HG03354 (cell line): Measurements from ENCODE around the gene DDC.
"Not testable (repeated sequence)": the region's sequence is repeated elsewhere in the genome, so short reads cannot be mapped to it uniquely, and the experiment has no call there.

ENCODE experiments used
- ATAC-seq: cut with Tn5 transposase; IDR thresholded peaks from one replicate; pipeline ENCODE4 v1.9.1; 2021; ENCODE audit warnings: mild to moderate bottlenecking; ENCODE audit not compliant: unreplicated experiment, poor library complexity, severe bottlenecking

Gene DDC

DNA sequence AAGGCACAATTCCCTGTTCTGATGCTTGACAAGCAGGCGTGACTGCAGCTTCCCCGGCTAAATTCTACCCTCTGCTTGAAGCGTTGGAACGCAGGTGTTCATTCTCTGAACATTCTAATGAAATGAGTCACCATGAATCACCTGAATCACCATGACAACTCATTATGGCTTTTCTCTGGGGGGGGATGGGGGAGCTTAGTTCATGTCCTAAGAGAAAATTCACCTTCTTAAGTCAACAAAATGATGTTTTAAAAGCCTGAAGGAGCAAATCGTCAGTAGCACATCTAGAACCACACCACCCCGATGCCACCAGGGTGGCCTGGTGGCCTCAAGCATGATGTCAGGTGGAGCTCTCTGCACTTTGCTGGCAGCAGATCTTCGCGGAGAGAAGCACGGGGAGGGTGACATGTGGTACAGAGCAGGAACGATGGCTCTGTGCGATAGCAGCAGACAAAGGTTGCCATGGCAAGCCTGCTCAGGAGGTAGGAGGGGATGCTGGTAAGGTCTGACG lies 33.7 kb downstream of the DDC start:
- no peak for ATAC-seq

DNA sequence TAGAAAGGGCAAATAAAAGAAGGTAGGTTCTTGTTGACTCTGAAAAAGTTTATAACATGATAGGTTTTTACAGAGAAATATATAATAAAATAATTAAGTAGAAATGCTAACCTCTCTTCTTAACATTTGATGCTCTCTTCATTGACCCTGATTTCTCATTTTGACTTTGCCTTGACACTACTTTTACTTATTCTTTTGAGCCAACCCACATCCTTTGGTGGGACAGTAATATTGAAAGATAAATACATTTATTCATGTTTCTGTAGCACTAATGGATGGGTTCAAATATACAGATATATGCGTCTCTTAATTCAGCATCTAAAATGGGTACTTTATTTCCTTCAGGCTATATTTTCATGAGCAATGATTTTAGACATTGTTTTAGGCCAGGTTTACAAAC lies 34.4 kb downstream of the DDC start:
- no peak for ATAC-seq

DNA sequence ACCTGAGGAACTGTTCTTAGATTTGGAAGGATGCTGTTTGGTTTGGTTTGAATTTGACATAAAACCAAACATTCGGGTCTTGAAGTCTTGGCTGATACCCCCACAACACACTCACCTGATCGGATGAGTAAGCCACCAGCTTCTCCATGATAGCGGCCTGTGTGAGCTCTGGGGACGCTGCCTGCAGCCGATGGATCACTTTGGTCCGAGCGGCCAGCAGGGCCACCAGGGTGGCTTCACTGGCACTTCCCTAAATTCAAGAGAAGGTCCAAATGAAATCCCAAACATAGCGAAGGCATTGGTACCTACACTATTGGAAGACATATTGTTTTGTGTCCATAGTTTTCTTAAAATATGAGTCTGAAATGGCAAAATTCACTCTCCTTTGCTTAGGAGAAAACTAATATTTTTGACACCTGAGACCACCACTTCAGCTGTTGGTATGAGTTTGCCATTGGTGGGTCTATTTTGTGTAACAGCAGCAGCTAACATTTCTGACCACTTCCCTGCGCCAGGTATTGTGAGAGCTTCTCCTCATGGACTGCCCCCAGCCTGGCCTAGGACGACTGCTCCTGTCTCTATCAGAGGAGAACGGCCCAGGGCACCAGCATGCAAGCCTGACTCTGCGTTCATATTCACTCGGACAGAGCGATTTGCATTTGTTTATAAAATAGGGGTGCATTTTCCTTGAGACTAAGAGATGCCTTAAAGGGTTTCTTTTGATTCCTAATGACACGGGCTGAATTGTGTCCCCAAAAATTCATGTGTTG lies 35.9 kb downstream of the DDC start:
- ATAC-seq = no peak

DNA sequence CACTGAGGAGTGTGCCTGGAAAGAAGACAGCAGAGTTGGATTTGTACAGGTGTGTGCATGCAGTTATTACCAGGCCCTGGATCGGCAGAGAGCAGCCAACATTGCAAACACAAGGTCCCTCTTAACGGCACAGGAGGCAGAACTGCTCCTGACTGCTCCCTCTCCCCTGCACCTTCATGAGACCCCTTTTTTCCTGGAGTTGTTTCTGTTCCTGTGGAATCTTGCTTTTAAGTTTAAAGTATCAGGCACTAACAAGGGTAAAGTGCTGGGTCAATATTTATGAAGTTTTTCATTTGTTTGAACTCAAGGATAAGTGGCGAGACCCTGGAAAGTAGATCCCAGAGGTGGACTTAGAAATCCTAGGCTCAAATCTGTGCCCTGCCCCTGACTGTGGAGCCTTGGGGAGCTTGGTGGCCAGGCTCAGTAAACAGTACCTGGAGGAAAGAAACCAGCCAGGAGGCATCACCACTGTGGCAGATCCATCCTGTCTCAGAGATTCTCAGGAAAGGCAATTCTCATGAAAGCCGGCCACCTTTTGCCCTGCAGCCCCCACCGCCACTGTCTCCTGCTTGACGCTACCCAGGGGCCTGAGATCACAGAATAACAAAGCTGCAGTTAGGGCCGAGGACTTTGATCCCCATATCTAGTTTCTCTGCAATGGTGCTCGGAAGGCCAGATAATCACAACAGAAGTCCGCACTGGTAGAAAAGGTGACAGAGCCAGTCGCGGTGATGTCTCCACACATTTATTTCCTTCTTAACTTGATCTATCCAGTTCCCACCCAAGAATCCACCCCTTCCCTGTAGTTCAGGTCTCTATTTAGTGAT lies 36.7 kb downstream of the DDC start:
- ATAC-seq = no peak

DNA sequence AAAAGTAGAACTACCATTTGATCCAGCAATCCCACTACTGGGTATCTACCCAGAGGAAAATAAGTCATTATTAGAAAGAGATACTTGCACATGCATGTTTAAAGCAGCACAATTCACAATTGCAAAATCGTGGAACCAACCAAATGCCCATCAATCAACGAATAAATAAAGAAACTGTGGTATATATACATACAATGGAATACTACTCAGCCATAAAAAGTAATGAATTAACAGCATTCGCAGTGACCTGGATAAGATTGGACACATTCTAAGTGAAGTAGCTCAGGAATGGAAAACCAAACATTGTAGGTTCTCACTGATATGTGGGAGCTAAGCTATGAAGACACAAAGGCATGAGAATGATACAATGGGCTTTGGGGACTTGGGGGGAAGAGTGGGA lies 45.9 kb downstream of the DDC start:
- ATAC-seq = not testable (repeated sequence)

DNA sequence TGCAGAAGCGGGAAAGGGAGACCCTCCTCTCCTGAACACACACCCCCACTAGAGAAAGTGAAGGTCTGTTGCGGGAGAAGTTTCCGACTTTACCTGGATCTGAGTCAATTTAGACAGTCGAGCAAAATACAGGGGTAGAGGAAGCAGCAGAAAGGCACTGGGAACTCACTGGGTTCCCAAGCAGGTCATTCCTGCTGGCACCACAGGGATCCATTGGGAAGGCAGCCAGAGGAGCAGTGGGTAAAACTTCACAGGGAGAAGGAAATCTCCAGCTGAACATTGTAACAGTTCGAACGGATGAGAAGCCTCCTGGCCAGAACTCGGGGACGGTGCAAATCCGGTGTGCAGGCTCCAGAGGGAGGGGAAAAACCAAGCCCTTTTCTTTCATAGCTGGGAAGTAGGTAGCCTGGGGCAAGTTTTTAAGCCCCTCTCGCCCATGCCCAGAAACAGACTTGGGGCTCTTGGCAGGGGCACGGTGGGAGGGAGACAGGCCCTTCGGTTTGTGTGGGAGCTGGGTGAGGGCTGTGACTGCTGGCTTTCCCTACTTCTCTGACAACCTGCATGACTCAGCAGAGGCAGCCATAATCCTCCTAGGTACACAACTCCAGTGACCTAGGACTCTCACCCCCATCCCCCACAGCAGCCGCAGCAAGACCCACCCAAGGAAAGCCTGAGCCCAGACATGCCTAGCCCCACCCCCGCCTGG lies 51.9 kb downstream of the DDC start:
- no peak for ATAC-seq

DNA sequence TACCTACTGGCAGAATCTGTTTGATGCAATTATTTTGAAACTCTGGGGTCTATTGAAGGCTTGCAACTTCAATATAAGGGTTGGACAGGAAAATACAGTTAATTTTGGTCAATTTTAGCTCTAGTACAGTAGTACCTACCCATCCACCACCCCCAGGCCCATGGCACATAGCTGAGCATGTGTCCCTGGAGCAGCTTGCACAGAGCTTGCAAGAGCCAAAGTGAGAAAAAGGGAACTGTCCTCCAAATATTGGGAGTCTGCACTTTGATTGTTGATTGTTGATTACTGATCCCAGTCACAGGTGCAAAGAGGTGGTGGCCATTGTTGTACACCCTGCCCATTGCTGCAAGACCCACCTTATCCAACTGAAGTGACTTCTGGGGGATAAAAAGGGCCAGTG lies 52.8 kb downstream of the DDC start:
- no peak for ATAC-seq

DNA sequence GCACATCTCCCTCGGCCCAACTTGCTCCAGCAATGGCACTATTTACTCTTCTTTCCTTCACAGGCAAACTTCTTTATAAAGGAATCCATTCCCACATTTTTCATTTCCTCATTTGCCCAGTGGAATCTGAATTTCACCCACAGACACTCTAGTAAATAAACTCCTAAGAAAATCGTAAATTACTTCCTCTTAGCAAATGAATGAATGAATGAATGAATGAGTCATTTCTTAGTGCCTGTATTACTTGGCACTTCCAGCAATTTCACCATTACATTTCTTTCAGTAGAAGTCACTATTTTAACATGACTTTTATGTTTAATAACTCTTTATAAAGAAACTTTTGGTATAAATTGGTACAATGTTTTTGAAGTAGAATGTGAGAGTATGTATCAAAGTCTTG lies 55.7 kb downstream of the DDC start:
- ATAC-seq = no peak

DNA sequence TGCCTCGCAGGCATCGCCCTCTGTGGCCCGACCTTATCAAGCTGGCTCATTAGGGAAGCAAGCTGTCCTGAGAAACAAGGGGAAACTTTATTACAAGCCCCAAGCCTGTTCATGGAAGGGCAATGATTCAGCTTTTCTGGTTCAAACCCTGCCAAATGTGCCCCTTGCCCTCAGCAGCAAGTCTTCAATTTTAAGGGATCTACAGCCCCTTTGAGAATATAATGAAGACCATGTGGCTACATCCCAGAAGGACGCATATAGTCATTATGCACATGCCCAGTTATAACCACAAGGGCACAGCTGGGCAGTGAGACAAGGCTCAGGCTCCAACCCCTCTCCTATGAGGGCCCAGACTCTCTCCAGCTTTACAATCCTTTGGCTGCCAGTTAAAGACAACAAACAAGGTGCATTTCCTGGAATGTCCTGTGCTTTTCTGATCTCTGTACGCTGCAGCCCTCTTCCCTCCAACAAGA lies 56.7 kb downstream of the DDC start:
- no peak for ATAC-seq

DNA sequence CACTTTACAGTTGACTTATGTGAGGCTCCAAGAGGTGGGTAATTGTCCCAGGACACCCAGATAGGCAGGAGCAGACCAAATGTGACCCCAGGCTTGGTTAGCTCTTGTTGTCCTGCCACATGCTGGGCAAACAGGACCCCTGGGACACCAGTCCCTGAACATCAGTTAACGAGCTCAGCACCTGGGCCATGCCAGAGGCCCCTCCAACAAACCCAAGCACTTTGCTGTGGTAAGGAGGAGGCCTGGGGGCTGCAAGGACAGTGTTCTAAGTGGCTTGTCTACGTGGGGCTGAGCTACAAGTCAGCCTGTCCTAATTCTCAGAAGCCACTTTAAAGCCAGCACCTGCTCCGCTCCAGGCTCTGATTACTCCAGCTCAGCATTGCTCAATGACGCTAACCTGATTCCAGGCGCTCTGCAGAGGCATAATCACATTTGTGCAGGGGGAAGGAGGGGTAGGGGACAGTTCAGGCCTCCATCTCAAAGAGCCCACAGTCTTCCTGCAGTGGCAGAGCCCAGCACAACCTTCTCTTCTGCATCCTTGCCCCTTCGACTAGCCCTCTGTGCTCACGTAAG lies 57.2 kb downstream of the DDC start:
- ATAC-seq = no peak

DNA sequence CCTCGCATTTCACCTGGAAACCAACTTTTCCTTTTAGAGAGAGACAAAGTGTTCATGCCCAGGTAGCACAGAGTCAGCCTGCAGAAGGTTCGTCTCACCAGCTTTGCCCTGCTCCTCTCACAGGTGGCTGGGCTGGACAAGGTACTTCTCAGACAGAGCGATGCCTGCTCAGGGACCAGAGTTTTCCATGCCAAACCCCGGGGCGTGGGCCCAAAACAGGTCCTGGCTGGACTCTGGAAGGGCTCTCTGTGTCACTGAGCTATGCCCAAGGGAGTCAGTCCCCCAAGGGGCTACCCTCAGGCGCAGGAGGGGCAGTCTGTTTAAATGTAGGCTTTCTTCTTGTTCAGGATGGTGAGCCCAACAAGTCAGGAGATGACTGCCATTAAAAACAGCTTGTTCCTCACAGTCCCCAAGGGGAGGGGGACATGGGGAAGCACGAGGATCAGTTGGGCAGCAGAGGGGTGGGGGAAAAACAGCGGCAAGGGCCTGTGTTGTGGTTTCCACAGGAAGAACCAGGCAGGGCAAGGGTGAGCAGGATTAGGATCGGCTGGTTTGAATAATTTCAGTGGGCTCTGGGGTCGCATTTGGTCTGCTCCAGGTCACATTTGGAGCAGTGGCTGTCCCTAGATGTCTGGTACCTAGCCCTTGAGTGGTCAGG lies 59.5 kb downstream of the DDC start:
- no peak for ATAC-seq

DNA sequence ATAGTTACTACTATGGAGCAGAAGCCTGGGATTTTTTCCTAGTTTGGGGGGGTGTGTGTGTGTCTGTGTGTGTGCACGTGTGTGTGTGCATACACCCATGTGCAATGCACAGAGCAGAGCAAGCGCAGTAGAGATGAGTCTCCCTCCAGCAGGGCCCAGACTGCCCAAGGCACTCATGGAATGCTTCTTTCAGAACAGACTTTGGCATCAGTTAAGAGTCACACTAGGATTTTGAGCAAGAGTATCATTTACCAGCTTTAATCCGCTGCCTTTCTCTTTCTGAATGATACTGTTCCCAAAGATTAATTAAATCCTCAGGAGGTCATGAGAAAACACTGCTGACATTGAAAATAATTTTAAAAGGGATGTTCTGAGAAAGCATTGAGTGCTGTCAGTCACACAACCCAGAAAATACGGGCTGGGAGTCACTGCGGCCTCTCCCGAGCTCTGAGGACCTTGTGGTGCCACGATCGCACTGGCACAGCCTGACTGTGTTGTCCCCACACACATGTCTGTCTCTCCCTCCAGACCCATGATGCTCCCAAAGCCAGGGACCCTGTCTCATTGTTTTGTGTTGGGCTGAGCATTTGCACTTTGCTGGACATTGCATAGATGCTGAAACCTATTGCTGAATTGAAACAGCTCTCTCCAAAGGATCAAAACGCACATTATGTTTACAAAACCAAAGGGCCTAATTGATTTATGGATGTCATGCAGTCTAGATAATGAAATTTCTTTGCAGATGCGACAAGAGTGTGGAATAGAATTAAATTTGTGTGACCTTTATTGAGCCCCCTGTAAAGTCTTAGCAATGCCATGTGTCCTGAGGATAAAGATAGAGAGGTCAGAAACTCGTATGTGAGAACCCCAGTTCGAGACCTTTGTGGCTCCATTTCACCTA lies 60.3 kb downstream of the DDC start:
- no peak for ATAC-seq

DNA sequence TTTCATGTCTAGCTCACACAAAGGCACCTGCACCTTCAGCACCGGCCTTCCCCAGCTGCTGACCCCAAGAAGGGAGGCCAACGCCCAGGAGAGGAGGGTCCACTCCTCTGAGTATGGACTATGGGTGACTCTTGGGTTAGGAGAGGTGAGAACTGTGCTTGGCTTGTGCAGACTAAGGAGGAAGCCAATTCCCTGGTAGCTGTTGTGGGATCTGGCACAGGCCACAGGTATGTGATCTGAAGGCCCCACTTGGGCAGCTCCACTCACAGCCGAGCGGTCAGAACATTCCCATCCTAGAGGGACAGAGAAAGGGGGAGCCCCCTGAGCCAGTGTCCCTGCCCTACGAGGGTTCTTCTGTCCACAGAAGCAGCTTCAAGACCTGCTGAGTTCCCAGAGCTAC lies 62.3 kb downstream of the DDC start:
- ATAC-seq = no peak

DNA sequence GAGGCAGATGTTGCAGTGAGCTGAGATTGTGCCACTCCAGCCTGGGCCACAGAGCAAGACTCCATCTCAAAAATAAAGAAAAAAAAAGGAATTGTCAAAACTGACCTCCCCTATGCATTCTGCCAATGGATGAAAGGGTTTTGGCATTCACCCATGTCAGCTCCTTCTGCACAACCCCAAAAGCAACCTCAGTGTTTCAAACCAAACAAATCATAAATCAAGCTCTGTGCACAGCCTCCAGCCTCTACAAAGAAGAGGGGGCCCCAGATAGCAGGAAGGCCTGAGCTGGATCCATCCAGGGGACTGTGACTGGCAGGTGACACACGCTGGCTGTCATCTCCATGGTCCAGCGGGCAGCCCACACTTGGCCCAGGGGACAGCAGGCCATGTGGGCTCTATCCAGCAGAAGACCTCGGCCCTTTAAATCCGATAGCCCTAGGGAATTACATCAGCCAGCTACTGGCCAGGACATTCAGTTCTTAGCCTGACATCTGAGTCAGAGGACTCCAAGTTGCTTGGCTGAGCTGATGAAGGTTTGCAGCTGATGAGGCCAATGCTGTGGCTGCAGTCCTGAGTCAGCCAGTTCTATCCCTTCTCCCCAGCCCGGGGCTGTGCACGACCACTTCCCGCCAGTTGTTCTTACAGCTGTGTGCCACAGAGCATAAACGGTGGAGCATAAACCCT lies 63.1 kb downstream of the DDC start:
- ATAC-seq = no peak

DNA sequence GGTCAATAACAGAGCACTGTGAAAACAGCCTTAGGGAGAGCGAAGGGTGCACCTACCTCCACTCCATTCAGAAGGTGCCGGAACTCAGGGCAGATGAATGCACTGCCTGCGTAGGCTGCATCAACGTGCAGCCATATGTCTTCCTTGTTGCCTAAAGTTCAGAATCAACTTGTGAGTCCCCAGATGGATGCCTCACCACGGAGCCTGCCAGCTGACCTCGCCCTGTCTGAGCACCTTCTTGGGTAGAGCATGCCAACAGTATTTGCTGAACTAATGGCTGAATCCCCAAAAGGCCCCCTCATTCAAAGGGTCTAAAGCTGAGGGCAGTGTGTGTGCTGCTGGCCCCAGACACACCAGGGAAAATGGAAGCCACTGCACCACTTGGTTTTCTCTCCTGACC lies 66.1 kb downstream of the DDC start:
- no peak for ATAC-seq

DNA sequence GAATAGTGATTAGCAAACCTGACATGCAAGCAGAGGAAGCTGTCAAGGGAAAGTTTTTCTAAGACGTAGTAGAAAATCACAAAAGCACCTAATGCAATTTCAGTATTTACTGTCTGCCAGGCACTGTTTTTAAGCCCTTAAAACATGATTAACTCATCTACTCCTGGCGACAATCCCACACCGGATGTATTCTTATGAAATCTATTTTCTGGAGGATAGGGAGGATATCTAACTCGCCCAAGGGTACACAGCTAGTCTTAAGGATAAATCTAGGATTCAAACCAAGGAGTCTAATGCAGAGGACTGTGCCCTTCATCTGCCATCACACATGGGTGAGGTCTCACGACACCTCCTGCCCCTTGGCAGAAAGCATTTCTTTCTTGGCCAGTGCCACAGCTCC lies 67.2 kb downstream of the DDC start:
- ATAC-seq = no peak

DNA sequence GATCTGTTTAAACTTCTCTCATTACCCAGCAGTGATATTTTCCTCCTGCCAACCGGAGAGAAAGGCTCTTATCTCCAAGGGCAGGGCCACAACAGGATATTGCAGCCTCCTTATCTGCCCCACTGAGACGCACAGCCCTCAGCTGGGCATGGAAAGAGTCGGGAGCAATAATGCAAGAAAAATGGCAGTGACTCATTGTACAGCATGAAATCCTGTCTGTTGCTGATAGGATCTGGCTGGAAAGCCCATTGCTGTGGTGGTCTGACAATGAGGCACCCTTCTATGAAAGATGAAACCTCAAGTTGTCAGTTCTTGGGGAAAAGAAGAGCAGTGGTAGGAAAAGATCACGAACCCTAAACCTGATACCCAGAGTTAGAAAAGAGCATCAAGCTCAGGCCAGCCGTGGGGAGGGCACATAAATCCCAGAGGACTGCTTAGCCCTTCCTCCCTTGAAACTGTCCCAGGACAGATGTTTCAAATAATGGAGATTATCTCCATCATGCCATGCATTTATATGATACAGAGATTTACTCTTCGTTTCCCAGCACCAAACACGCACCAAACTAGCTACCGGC lies 68.0 kb downstream of the DDC start:
- ATAC-seq = no peak

DNA sequence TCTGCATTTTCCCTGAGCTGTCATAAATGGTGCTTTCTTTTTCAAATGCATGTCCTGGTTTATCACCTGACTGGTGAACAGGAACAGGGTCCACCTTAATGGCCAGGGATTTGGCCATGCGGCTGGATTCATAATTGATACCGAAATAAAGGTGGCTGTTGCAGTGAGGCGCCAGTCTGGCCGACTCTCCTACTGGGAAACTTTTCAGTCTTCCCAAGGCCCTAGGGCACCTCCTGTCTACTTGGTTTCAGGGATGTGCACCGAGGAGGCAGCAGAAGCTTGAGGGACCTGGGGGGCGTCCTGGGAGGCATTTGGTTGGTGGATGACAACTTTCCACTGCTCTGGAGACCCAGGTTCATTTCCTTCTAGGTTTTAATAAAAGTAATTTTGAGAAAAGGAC lies 68.6 kb downstream of the DDC start:
- ATAC-seq = no peak
